Measurements from ENCODE around the gene TBC1D14. TPM values are rescaled to one million over a fixed set of nuclear protein-coding genes. Genes with fewer than 3 reads are reported as not detected.
A peak's percentile ranks its signal among the peaks of the same experiment; 100 is the strongest.

TBC1D14 gene
- total and polyA plus RNA-seq, 2 of the 4 experiments (the other 2 are of a cell fraction), result 31.7 to 40.7 TPM

DNA sequence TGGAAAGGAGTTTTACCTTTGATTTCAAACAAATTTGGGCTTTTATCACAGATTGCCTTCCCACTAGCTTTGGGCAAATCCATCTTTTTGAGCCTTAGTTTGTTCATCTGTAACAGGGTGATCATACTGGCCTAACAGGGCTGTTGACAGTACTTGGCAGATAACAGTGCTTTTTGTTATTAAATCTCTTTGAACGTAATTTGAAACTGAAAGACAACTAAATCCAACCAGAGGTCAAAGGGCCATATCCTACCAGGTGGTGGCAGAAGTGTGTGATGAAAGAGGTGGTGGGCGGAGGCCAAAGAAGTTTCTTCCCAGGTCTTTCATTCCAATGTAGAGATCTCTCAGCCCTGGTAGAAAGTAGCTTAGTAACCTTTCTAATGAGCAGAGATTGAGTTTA is 98.3 kb downstream of the TBC1D14 start:
- DNase-seq (peak; percentile 36), ATAC-seq (ENCODE audit: low read depth) (peak; percentile 24; the same call in 1 of the 2 replicates)
- no peaks in the 10 kb centered on the region for H4K20me1 ChIP-seq (ENCODE audit: insufficient read depth, low read length)
- H3K79me1 ChIP-seq (ENCODE audit: low read depth in 1 of 2, low read length in 2 of 2), result peaks cover 12 to 27% of the 10 kb centered on the region in 2 experiments; a peak in 3 of 4 replicates
- no peak overlapping the region for H3K27ac ChIP-seq (ENCODE audit: insufficient read depth, low read length)
- WGBS, 2 experiments (ENCODE audit: extremely low coverage in 2 of 2, insufficient read length in 1 of 2), result no CpG with 5 or more reads among the region's 2 CpGs
- H4K91ac ChIP-seq (ENCODE audit: insufficient read depth, low read depth, low read length), result no peak overlapping the region
- H3K4me1 ChIP-seq (ENCODE audit: control insufficient read depth, insufficient read depth, low read length), result peaks cover 2% of the 10 kb centered on the region; the same call in 1 of the 2 replicates
- CTCF ChIA-PET, result interaction anchor here (0.7 to 1.0 kb wide), 3 partner anchors 9 to 14 kb away, joined by 3 read pairs; no protein-coding TSS in a partner anchor
- no TSS peak for BruUV-seq (replicated peaks)
- no peaks in the 10 kb centered on the region for H3K9me3 ChIP-seq (ENCODE audit: control insufficient read depth, insufficient read depth, low read length)
- H3K9ac ChIP-seq (ENCODE audit: low read depth, low read length), result no peak overlapping the region
- no peak overlapping the region for H2BK20ac ChIP-seq (ENCODE audit: low read depth, low read length)
- intact Hi-C loops (cut with micrococcal nuclease) (no loop called here), in situ Hi-C loops (cut with MboI; ENCODE audit: low sequenced_read_pairs) (no loop called here), dilution Hi-C loops (cut with HindIII; ENCODE audit: low sequenced_read_pairs, unreplicated experiment) (no loop called here)
- H3K27me3 ChIP-seq (ENCODE audit: control insufficient read depth, insufficient read depth, low read length), result no peaks in the 10 kb centered on the region
- no peak overlapping the region for H3K4me2 ChIP-seq (ENCODE audit: low read depth, low read length)
- H3K23ac ChIP-seq (ENCODE audit: low read depth, low read length), result no peak overlapping the region
- no peak overlapping the region for H4K5ac ChIP-seq (ENCODE audit: low read depth, low read length)
- no peak overlapping the region for H4K8ac ChIP-seq (ENCODE audit: low read depth in 2 of 2, low read length in 2 of 2)
- peaks cover 34% of the 10 kb centered on the region for H3K36me3 ChIP-seq (ENCODE audit: control insufficient read depth, insufficient read depth, low read length)
- no peak overlapping the region; the same call in 1 of the 2 replicates for H3K14ac ChIP-seq (replicated peaks; ENCODE audit: low read depth, low read length)
- H2BK15ac ChIP-seq (ENCODE audit: low read depth, low read length), result no peak overlapping the region
- POLR2A ChIA-PET (ENCODE audit: unreplicated experiment), result no interaction called here
- no peak overlapping the region for H3K18ac ChIP-seq (ENCODE audit: low read depth, low read length)
- H2BK5ac ChIP-seq (ENCODE audit: low read depth, low read length, poor library complexity, severe bottlenecking), result no peak overlapping the region
- no peak overlapping the region for H3K4ac ChIP-seq (ENCODE audit: low read depth, low read length)
- no peak overlapping the region for H2BK120ac ChIP-seq (ENCODE audit: low read depth, low read length)
- H2AK9ac ChIP-seq (replicated peaks; ENCODE audit: low read depth, low read length, poor library complexity), result no peak overlapping the region
- no peak overlapping the region for H2AK5ac ChIP-seq (ENCODE audit: low read depth, low read length)
- H3K4me3 ChIP-seq (ENCODE audit: insufficient read depth, low read depth, low read length), result no peak overlapping the region
- TF ChIP-seq SMC3 (IDR thresholded peaks at IDR 0.05; ENCODE audit: low read depth, low read length) (no peak), CEBPB (IDR thresholded peaks at IDR 0.05; ENCODE audit: low read depth, low read length) (no peak), FOS (IDR thresholded peaks at IDR 0.05; ENCODE audit: low read depth, low read length) (no peak)
- no peak overlapping the region for H3K56ac ChIP-seq (ENCODE audit: extremely low read depth, insufficient read depth, low read length)
- no peaks in the 10 kb centered on the region for H3K9me1 ChIP-seq (ENCODE audit: insufficient read depth, low read length)
- no peak overlapping the region for H2AFZ ChIP-seq (replicated peaks; ENCODE audit: low read length, poor library complexity)
